Cardiac fibroblast (primary cell): ENCODE measurements around the gene RNU5B-1.
A peak's percentile ranks its signal among the peaks of the same experiment; 100 is the strongest.

Experiments
- DNase-seq, 2 donors: peaks; one replicate each; pipeline versions ENCODE4 v3.0.0 to v3.0.0-alpha.2; 2010; ENCODE audit warnings: low read depth in 2 of 2
- H3K4me3 ChIP-seq, 2 donors: replicated peaks in 1 of 2; 1 replicate in 1 of 2; 2 replicates in 1 of 2; pipeline ENCODE4 v1.5.1; 2011; ENCODE audit warnings: low read depth in 2 of 2, low read length in 2 of 2, mild to moderate bottlenecking in 2 of 2, moderate library complexity in 1 of 2
- CTCF ChIP-seq: IDR thresholded peaks from one replicate; pipeline ENCODE4 v1.5.1; 2011; ENCODE audit warnings: low read depth, mild to moderate bottlenecking, low read length, inconsistent platforms

Gene RNU5B-1

GRCh38 chr15:65303687-65304380, 643 bp upstream of the RNU5B-1 start:
- DNase-seq: peak; percentile 67 to 68
- H3K4me3 ChIP-seq: peak overlapping the region; percentile 38 to 51
- TF ChIP-seq CTCF: no peak

- TF ChIP-seq CTCF: no peak
- no peak for DNase-seq
- H3K4me3 ChIP-seq: peak overlapping the region in 1 of 2 donors; percentile 5
Observed at GRCh38 chr15:65305150-65305758, 777 bp downstream of the RNU5B-1 start.

- no peak for TF ChIP-seq CTCF
- H3K4me3 ChIP-seq: no peak overlapping the region
- no peak for DNase-seq
Observed at GRCh38 chr15:65305776-65306175, 1.3 kb downstream of the RNU5B-1 start.

- no peak for DNase-seq
- no peak overlapping the region for H3K4me3 ChIP-seq
- TF ChIP-seq CTCF: no peak
Observed at GRCh38 chr15:65306551-65306950, 2.1 kb downstream of the RNU5B-1 start.

- no peak for DNase-seq
- no peak for TF ChIP-seq CTCF
- no peak overlapping the region for H3K4me3 ChIP-seq
Observed at GRCh38 chr15:65307978-65308377, 3.5 kb downstream of the RNU5B-1 start.

GRCh38 chr15:65309882-65310418, 5.5 kb downstream of the RNU5B-1 start:
- no peak overlapping the region for H3K4me3 ChIP-seq
- DNase-seq: no peak
- no peak for TF ChIP-seq CTCF
